ENCODE measurements around the gene COTL1.
"Not testable (repeated sequence)": the region's sequence is repeated elsewhere in the genome, so short reads cannot be mapped to it uniquely, and the experiment has no call there.

Gene COTL1

DNA sequence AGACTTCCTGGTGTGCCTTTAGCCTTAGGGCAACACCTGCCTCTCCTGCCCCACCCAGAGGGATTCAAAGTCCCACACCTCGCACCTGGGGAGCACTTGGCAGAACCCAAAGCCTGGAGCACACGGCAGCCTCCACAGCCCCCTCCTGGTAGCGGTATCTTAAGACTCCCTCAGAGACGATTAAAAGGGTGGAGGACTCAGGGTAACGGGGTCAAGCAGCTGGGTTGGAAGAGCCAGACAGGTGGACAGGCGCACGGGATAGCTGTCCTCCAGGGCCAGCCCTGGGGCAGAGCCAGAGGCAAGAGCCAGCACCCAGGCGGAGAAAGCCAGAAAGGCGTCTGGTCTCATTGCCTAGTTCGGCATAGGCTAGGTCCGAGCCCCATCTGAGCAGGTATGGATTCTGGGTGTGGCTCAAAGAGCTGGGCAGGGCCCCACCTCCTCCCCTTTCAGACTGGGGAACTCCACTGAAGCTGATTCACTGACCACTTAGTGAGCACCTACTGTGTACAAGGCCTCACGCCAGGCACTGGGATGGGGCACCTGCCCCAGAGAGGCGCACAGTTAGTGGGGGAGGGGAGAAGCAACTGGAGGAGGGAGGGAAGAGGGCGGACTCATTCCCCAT, 58.5 kb downstream of the COTL1 start:
- DNase-seq (ENCODE audit: low spot score in 2 of 2), result no peak
- peaks cover 17% of the 10 kb centered on the region for H3K4me1 Mint-ChIP-seq
- H3K27me3 Mint-ChIP-seq, result no peaks in the 10 kb centered on the region
- H3K9me3 Mint-ChIP-seq, result no peaks in the 10 kb centered on the region
- ATAC-seq (ENCODE audit: low read depth), result no peak
- no peak overlapping the region for H3K4me3 Mint-ChIP-seq
- no peak overlapping the region for H3K27ac Mint-ChIP-seq
- H3K36me3 Mint-ChIP-seq, result no peaks in the 10 kb centered on the region

DNA sequence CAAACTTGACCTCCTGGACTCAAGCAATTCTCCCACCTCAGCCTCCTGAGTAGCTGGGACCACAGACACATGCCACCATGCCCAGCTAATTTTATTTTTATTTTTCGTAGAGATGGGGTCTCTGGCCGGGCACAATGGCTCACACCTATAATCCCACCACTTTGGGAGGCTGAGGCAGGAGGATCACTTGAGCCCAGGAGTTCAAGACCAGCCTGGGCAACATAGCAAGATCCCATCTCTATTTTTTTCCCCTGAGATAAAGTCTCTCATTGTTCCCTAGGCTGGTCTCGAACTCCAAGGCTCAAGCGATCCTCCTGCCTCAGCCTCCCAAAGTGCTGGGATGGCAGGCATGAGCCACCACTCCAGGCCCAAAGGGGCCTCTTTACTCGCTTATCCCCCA, 59.0 kb downstream of the COTL1 start:
- not testable (repeated sequence) for H3K27me3 Mint-ChIP-seq; ATAC-seq (ENCODE audit: low read depth); H3K9me3 Mint-ChIP-seq; H3K27ac Mint-ChIP-seq; DNase-seq (ENCODE audit: low spot score in 2 of 2); H3K36me3 Mint-ChIP-seq; H3K4me3 Mint-ChIP-seq
- peaks cover 17% of the 10 kb centered on the region for H3K4me1 Mint-ChIP-seq

DNA sequence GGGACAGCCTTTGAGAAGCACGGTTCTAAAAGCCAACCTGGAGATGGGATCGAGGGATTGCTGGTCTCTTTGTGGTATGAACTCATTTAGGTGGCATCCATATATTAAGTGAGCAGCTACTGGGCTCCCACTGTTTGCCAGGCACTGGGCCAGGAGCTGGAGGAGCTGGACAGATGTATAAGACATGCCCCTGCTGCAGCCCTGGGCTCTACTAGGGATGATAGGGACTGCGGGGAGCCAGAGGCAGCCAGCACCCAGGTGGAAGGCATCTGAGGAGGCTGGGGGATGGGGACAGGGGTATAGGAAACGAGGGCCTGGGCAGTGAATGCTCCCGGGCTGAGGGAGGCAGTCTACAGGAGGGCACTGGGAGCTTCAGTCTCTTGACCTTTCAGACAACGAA, 60.4 kb downstream of the COTL1 start:
- no peak overlapping the region for H3K27ac Mint-ChIP-seq
- no peak for ATAC-seq (ENCODE audit: low read depth)
- H3K4me3 Mint-ChIP-seq, result no peak overlapping the region

DNA sequence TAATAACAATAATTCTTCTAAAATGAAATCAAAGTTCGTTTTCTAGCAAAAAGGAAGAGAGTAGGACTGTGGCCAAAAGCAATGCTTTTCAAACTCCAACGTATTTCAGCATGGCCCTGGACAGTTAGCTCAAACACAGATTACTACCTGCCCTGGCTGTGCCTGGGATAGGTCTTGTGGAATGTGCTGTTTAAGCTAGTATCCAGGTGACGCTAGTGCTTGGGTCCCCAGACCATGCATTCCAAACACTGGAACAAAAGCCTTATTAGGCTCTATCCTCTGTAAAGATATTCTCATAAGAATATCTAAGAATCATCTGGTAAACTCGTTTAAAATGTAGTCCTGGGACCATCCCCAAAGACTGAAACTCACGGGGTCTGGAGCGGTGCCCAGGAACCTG, 60.8 kb downstream of the COTL1 start:
- ATAC-seq (ENCODE audit: low read depth) (no peak), DNase-seq (ENCODE audit: low spot score in 2 of 2) (no peak)
- H3K27ac Mint-ChIP-seq, result no peak overlapping the region
- peaks cover 9% of the 10 kb centered on the region for H3K4me1 Mint-ChIP-seq
- no peaks in the 10 kb centered on the region for H3K9me3 Mint-ChIP-seq
- H3K4me3 Mint-ChIP-seq, result no peak overlapping the region
- no peaks in the 10 kb centered on the region for H3K27me3 Mint-ChIP-seq
- H3K36me3 Mint-ChIP-seq, result no peaks in the 10 kb centered on the region

More for the DNA sequence above, 60.4 kb downstream of the COTL1 start:
- DNase-seq (ENCODE audit: low spot score in 2 of 2), result no peak
- Mint-ChIP-seq H3K36me3 (no peaks in the 10 kb centered on the region), H3K27me3 (no peaks in the 10 kb centered on the region), H3K9me3 (no peaks in the 10 kb centered on the region), H3K4me1 (peaks cover 10% of the 10 kb centered on the region)

DNA sequence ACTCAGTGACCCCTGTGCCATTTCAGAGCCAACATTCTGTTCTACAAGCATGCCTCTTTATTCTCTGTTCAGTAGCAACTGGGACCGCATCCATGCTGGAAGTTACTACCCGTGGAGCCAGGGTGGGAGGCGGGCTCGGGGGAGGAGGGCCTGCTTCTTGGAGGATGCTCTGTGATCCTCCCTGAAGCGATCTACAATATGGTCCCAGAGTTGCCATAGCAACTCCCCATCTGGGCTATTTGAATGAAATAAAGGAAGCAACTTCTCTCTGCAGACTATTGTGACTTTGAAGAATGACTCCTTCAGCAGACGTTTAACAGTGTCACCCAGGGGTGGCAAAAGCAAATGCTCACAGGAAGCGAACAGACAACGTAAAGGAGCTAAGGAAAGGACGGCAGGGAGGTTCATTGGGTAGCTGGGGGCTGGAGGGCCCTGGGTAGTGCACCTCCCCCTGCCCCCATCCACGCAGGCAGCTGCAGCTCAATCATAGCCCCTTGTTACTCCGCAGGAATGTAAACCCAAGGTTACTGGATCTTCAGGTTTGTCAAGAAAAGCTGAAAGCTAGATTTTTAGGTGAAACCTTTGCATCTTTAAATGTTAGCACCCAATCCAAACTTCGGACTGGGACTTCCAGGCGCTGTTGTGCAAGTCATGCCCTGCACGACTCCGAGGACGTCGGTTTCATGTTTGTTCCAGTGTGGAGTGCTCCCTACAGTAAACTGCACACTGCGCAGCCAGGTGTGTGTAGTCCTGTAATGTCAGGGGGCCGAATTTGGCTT, 62.3 kb downstream of the COTL1 start:
- no peaks in the 10 kb centered on the region for H3K9me3 Mint-ChIP-seq
- H3K27me3 Mint-ChIP-seq, result no peaks in the 10 kb centered on the region
- no peak for DNase-seq (ENCODE audit: low spot score in 2 of 2)
- peak; percentile 42 for ATAC-seq (ENCODE audit: low read depth)
- H3K4me1 Mint-ChIP-seq, result peaks cover 10% of the 10 kb centered on the region
- H3K36me3 Mint-ChIP-seq, result no peaks in the 10 kb centered on the region
- H3K4me3 Mint-ChIP-seq, result no peak overlapping the region
- H3K27ac Mint-ChIP-seq, result no peak overlapping the region

DNA sequence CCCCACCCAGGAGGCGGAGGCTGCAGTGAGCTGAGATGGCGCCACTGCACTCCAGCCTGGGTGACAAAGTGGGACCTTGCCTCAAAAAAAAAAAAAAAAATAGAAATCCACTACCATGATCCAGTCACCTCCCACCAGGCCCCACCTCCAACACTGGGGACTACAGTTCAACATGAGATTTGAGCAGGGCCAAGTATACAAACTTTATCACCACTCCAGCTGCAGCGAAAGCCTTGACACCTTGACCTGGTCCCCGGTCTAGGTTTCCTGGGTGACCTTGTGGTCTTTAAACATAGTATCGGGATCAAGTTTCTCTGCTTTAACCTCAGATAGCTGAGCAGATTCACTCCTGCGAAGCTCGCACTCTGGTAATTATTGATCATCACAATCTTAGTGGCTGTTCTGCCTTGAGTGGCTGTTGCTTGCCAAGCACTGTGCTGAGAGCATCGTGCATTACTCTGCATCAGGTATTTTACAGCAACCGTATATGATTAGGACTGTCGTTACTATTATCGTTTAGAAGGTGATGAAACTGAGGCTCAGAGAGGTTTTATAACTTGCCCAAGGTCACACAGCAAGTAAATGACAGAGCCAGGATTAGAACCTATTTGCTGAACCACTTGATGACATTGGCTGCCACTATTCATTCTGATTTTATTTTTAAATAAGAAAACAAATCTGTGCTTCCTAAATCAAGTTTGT, 63.1 kb downstream of the COTL1 start:
- Mint-ChIP-seq H3K4me1 (peaks cover 8% of the 10 kb centered on the region), H3K27me3 (no peaks in the 10 kb centered on the region), H3K27ac (no peak overlapping the region), H3K4me3 (no peak overlapping the region), H3K9me3 (no peaks in the 10 kb centered on the region), H3K36me3 (no peaks in the 10 kb centered on the region)
- ATAC-seq (ENCODE audit: low read depth) (no peak), DNase-seq (ENCODE audit: low spot score in 2 of 2) (no peak)

DNA sequence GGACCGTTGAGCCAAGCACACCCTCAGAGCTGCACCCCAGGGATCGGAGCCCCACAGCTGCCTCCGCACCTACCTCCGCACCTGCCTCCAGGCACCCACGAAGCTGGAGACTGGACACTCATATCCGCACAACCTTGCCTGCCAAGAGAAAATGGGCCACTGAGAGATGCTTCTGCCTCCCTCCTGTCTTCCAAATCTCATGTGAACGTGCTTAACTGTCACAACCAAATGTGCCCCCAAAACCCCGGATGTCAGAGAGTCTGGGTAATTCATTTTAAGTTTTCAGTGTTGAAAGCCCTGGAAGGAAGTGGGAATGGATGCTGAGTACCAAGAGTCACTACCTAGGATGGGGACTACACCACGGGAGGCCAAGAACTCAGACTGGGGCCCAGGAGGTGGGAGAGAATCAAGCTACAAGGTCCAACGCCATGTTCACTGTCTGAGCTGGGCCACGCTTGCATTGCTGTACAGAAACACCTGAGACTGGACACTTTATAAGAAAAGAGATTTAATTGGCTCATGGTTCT, 63.9 kb downstream of the COTL1 start:
- DNase-seq (ENCODE audit: low spot score in 2 of 2), result no peak
- Mint-ChIP-seq H3K27me3 (no peaks in the 10 kb centered on the region), H3K27ac (no peak overlapping the region), H3K36me3 (no peaks in the 10 kb centered on the region), H3K4me3 (no peak overlapping the region), H3K4me1 (peaks cover 8% of the 10 kb centered on the region), H3K9me3 (no peaks in the 10 kb centered on the region)
- ATAC-seq (ENCODE audit: low read depth), result no peak

DNA sequence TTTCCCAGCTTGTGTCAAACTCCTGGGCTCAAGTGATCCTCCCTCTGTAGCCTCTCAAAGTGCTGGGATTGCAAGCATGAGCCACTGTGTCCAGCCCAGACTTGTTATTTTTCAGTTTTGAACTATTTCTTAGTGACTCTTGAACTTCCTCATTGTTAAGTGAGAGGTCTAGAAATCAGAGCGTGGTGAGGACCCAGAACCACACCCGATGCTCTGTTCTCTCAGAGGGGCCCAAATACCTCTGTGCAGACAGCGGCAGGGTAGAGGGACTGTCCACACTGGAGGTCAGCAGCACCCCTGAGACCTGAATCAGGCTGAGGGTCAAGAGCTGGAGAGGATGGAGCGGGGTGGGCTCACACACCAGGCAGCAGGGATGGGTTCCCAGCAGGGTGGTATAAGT, 65.7 kb downstream of the COTL1 start:
- H3K36me3 Mint-ChIP-seq, result no peaks in the 10 kb centered on the region
- no peaks in the 10 kb centered on the region for H3K9me3 Mint-ChIP-seq
- DNase-seq (ENCODE audit: low spot score in 2 of 2), result no peak
- ATAC-seq (ENCODE audit: low read depth), result no peak
- H3K4me1 Mint-ChIP-seq, result peaks cover 8% of the 10 kb centered on the region
- H3K27ac Mint-ChIP-seq, result no peak overlapping the region
- no peak overlapping the region for H3K4me3 Mint-ChIP-seq
- no peaks in the 10 kb centered on the region for H3K27me3 Mint-ChIP-seq

DNA sequence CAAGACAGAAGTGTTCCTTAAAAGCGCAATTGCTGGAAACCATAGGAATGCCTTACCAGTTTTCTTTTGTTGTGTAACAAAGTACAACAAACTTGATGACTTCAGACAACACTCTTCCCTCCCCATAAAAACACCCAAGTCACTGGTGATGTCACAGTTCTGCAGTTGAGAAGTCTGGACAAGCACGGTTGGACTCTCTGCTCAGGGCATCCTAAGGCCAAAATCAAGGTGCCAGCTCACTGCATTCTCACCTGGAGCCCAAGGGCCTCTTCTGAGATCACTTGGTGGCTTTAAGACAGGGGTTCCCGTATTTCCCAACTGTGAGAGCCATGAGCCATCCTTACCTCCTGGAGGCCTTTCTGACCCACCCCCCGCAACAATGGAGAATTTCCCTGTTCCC, 67.8 kb downstream of the COTL1 start:
- no peak for DNase-seq (ENCODE audit: low spot score in 2 of 2)
- H3K9me3 Mint-ChIP-seq, result no peaks in the 10 kb centered on the region
- H3K4me1 Mint-ChIP-seq, result peaks cover 8% of the 10 kb centered on the region
- no peak overlapping the region for H3K27ac Mint-ChIP-seq
- H3K27me3 Mint-ChIP-seq, result peaks cover 2% of the 10 kb centered on the region
- ATAC-seq (ENCODE audit: low read depth), result no peak
- H3K36me3 Mint-ChIP-seq, result no peaks in the 10 kb centered on the region
- H3K4me3 Mint-ChIP-seq, result no peak overlapping the region

DNA sequence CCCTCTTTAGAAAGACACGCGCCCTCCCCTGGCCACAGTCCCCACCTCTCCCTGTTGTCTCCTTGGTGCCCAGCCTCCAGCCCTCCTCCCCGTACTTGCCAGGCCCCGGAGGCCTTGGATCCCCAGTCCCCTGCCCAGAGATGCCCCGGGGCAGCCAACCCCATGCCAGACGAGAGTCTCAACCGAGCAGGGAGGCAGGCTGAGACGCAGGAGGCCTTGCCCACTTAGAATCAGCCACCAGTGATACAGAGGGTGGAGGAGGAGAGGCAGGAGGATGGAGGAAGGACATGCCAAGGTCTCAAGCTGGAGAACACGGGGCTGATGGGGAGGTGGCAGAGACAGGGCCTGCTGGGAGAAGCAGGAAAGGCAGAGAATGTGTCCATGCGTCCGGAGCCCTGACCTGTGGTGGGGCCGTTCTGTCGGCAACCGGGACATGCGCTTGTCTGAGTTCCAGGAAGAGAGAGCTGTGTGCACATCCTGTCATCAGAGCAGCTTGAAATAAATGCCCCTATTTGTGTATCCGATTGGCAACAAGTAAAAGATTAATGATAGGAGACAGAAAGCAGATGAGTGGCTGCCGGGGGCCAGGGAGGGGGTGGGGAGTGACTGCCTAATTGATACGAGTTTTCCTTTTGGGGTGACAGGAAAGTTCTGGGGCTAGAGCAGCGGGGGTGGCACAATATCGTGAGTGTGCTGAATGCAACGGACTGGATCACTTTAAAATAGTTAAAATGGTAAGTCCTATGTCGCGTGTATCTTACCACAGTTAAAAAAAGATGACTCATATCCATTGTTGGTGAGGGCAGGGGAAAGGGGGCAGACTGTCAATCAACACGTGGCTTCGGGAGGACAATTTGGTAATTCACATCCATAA, 68.7 kb downstream of the COTL1 start:
- H3K9me3 Mint-ChIP-seq, result no peaks in the 10 kb centered on the region
- peak overlapping the region; percentile 12 for H3K4me3 Mint-ChIP-seq
- no peak overlapping the region for H3K27ac Mint-ChIP-seq
- no peak for DNase-seq (ENCODE audit: low spot score in 2 of 2)
- no peaks in the 10 kb centered on the region for H3K36me3 Mint-ChIP-seq
- peaks cover 10% of the 10 kb centered on the region for H3K4me1 Mint-ChIP-seq
- no peak for ATAC-seq (ENCODE audit: low read depth)
- peaks cover 2% of the 10 kb centered on the region for H3K27me3 Mint-ChIP-seq

DNA sequence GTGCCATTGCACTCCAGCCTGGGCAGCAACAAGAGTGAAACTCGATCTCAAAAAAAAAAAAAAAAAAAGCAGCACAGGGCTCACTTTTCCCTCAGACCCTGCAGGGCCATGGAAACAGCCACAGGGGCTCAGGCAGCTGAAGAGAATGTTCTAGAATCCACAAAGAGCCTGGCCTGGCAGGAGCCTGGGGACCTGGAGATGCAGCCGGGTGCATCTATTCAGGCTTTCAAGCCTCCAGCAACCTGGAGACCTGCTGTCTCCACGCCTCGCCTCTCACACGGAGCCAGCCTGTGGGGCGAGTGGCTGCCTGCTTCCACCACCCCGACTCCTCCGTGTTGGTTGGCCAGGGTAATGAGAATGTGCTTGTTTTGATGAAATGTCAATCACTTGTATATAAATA, 69.4 kb downstream of the COTL1 start:
- no peak for DNase-seq (ENCODE audit: low spot score in 2 of 2)

DNA sequence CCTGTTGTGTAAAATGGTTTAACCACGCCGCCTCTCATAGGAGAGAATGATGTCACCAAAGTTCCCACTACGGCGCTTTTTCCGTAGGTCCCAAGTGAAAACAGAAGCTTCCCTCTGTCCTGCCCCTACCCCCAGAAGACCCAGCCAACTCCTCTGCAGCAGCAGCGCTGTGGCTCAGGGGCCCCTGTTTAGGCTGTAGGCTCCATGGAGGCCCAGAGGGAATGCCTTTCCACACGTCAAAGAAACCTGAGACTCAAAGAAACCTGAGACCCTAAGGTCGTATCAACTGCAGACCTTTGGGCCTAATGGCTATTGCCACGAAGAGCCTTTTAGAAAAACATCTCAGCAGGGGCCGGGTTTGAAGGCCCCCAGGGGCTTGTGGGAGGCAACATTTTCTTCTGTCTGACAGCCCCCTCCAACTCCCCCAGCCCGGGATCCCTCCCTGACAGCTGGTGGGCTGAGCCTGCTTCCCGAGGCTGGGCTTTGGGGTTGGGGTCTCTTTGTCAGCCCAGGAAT, 70.3 kb downstream of the COTL1 start:
- H3K4me3 Mint-ChIP-seq, result no peak overlapping the region
- peaks cover 10% of the 10 kb centered on the region for H3K4me1 Mint-ChIP-seq
- DNase-seq (ENCODE audit: low spot score in 2 of 2), result no peak
- H3K27me3 Mint-ChIP-seq, result peaks cover 2% of the 10 kb centered on the region
- ATAC-seq (ENCODE audit: low read depth), result no peak
- no peaks in the 10 kb centered on the region for H3K36me3 Mint-ChIP-seq
- no peak overlapping the region for H3K27ac Mint-ChIP-seq
- H3K9me3 Mint-ChIP-seq, result no peaks in the 10 kb centered on the region

More for the DNA sequence above, 69.4 kb downstream of the COTL1 start:
- Mint-ChIP-seq H3K9me3 (no peaks in the 10 kb centered on the region), H3K27ac (no peak overlapping the region), H3K4me1 (peaks cover 10% of the 10 kb centered on the region), H3K27me3 (peaks cover 2% of the 10 kb centered on the region), H3K36me3 (no peaks in the 10 kb centered on the region), H3K4me3 (no peak overlapping the region)
- no peak for ATAC-seq (ENCODE audit: low read depth)

DNA sequence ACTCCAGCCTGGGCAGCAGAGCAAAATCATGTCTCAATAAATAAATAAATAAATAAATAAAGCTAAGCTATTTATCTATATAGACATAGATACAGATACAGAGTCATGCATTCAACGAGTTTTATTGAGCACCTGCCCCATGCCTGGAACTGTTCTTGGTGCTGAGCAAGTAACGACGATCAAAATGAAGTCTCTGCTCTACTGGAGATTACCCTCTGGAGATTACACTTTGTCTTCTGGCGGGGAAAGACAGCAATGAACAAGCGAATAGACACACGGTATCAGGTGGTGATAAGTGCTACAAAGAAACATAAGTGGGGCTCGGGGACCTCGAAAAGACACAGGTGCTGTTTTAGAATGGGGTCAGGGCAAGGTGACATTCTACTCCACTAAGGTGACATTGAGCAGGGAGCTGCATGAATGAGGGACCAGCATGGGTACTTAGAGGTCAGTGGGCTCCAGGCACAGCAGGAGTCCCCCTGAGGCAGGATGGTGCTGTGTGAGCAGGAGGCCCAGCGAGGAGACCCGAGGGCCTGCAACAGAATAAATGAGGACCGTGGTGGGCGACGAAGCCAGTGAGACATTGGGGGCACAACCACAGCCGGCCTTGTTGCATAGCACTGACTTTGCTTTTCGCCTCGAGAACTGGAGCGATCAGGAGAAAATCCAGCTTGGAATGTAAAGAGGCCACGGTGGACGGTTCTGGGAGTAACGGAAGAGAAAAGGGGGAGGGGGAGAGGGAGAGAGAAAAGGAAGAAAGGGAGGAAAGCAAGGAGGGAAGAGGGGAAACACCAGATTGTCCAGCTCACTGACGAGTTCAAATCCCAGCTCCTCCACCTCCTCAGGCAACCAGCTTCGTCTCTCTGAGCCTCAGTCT, 71.0 kb downstream of the COTL1 start:
- no peaks in the 10 kb centered on the region for H3K36me3 Mint-ChIP-seq
- DNase-seq (ENCODE audit: low spot score in 2 of 2) (no peak), ATAC-seq (ENCODE audit: low read depth) (no peak)
- no peak overlapping the region for H3K4me3 Mint-ChIP-seq
- H3K27me3 Mint-ChIP-seq, result peaks cover 2% of the 10 kb centered on the region
- H3K27ac Mint-ChIP-seq, result no peak overlapping the region
- H3K9me3 Mint-ChIP-seq, result no peaks in the 10 kb centered on the region
- H3K4me1 Mint-ChIP-seq, result peaks cover 4% of the 10 kb centered on the region
